Kidney capillary endothelial cell (primary cell): ENCODE results near the gene SPATA20.

Experiments used
- DNase-seq: peaks from one replicate; pipeline ENCODE4 v3.0.0-alpha.2; 2018; ENCODE audit warnings: low spot score

SPATA20 gene

DNA sequence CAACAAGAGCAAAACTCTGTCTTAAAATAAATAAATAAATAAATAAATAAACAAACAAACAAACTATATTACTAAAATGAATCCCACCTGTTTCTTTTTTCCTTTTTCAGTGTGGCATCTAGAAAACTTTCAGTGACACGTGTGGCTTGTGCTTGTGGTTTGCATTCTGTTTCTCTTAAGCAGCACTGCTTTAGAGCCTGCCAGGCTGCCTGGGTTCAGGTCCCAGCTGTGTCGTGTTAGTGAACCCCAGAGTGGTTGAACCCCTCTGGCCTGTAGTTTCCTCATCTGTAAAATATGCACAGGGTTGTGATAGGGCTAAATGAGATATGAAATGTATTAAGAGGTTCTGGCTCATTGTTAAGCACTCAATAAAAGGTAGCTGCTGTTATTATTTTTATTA is 26.5 kb upstream of the SPATA20 start:
- no peak for DNase-seq

DNA sequence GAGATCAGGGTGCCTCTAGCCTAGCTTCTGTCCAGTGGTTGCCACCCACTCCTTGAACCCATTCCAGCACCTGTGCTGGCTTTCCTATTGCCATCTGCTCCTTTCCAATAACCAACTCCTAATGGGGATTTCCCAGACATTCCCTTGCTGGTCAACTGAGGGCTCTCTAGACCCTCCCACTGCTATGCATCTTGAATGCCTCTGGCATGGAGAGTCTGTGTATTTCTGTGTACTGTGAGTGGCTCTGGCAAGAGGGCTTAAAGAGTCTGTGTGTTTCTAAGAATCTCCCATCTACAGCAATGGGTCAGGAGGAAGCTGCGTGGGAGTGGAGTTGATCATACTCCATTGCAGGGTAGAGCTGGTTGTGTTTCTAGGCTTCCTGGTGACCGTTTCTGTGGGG is 25.5 kb upstream of the SPATA20 start:
- DNase-seq: no peak

DNA sequence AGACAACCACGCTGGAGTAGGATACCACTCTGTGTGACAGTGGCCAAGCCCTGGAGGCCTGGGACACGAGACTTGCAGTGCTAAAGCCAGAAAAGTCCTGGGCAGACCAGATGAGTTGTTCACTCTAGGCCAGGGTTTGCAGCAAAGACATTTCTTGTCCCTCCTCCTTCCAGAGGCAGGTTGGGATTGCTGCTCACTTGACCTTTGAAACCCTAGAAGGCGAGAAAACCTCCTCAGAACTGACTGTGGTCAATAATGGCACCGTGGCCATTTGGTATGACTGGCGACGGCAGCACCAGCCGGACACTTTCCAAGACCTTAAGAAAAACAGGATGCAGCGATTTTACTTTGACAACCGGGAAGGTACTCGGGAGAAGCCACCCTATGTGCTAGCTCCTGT is 24.2 kb upstream of the SPATA20 start:
- DNase-seq: no peak

DNA sequence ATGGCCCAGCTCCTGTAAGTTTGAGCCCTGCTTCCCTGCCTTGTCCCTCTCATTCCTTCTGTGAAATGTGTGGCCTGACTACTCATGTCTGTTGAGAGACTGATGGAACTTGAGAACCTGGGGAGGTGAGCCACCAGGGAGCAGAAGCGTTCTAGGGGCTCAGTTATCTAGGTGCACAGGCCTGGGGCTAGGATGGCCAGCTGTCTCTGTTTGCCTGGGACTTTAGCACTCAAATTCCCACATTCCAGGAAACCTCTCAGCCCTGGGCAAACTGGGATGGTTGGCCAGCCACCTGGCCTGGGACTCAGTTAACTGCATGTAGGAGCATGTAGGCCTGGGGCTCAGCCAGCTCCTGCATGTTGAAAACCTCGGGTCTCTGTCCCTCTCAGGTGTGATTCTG is 23.8 kb upstream of the SPATA20 start:
- no peak for DNase-seq

DNA sequence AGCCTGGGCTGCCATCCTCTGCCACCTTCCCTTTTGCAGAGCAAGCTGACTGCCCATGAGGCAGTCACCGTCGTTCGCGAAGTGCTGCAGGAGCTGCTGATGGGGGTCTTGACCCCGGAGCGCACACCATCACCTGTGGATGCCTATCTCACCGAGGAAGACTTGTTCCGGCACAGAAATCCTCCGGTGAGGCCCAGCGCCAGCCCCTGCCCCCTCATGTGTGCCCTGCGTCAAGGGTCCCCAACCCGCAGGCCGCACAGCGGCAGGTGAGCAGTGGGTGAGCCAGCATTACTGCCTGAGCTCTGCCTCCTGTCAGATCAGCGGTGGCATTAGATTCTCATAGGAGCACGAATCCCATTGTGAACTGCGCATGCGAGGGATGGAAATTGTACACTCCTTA is 22.1 kb upstream of the SPATA20 start:
- DNase-seq: no peak

DNA sequence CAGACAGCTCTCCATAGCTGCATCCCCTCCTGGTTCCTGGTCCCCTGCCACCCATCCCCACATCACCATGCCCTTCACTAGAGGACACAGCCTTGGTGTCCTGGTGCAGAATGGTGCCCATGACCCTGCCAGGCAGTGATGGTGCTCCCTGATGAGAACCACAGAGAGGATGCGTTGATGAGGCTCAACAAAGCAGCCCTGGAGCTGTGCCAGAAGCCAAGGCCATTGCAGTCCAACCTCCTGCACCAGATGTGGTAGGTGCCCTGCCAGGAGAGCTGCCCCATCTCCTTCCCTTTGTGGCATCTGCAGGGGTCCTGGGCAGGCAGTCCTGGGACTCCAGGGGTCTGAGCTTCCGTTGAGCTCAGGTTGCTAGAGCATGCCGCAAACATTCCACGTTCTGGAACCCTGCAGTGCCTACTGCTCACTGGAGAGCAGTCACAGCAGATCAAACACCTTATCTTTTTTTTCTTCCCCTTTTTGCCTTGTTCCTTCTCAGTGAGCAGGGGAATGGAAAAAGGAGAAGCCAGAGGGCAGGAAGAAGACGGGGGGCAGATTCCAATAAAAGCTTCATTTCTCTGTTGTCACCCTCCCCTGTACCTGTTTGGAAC is 19.7 kb upstream of the SPATA20 start:
- DNase-seq: no peak

DNA sequence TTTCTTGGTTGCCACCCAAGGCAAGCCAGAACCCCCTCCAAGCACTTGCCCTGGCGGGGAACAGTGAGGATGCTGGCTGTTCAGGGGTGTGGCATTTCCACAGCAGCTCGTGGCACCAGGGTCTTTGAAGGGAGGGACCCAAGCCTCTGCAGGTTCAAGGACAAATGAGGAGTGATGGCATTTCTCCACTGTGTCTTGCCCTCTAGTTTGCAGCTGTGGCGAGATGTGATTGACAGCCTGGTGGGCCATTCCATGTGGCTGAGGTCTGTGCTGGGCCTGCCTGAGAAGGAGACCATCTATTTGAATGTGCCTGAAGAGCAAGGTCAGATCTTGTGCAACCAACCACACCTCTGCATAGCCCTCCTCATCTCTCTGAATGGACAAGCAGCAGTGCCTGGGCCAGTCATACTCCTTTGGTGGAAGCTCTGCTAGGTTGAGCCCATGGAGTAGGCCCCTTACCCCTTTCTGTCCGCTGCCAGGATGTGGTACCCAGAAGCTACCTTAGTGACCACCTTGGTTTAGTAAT is 19.0 kb upstream of the SPATA20 start:
- DNase-seq: no peak

DNA sequence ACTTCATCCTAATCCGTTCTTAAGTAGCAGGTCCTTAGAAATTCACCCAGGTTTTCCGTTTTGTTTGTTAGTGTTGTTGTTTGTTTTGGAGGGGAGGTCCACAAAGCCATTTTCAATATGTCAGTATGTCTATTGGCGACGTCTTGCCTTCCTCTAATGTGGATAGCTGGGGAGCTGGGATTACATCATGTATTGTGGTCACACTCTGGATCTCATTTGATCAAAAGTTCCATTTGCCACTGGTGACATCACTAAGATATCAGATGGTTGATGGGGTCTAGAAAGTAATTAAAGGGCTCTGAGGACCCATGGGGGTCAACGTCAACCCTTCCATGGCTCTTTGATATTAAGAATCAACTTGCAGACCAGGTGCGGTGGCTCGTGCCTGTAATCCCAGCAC is 17.1 kb upstream of the SPATA20 start:
- no peak for DNase-seq

DNA sequence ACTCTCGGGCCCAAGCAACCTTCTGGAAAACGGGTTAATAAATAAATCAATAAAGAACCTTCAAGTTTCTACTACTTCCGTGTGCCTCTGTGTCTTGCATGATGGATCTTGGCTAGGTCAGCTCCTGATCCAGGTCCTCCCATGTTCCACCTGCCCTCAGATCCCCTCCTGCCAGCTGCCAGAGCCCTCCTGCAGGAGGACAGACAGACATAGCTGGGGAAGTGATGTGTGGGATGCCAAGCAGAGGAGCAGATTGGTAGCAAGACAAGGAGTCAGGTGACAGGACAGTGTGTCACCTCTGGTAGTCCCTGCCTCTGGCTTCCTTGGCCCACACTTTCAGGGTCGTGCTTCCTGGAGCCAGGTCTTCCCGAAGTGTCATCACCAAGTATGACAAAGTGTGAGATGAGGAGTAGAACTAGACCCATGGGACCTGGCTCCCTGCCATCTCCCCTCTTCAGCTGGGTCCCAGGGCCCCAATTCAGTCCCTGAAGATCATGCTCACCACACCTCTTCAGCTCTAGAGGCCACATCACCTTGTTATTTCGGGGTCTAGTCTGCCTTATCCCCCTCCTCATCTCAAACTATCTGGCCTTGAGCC is 15.4 kb upstream of the SPATA20 start:
- DNase-seq: no peak

DNA sequence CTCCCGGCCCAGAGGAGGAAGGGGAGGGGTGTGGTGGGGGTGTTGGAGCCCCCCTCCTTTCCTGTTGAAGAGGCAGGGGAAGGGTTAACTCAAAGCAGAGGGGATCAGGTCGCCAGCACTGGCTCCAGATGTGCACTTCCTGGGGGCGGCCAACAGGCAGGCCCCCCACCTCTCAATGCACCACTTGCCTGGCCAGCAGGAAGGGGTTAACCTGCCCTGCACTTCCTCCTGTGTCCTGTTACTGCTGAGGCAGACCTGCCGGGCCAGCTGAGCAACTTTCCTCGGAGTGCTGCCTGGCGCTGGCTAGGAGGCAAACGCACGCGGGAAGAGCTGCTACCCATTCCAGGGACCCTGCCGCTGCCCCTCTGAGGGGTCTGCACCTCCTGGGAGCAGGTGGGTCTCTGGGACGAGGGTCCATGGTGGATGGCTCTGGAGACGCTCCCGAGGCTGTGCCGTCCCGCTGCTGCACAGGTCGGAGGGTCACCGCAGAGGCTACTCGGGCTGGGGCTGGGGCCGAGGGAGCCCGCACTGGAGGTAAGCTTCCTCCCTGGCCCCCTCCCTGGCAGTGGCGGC is 14.4 kb upstream of the SPATA20 start, which contains the start of gene EPN3:
EPN3 (plus strand) TSS at position 284 of the 573 bp plus-strand sequence. CDS start 3,822 bp downstream, outside the sequence.
- DNase-seq: no peak

DNA sequence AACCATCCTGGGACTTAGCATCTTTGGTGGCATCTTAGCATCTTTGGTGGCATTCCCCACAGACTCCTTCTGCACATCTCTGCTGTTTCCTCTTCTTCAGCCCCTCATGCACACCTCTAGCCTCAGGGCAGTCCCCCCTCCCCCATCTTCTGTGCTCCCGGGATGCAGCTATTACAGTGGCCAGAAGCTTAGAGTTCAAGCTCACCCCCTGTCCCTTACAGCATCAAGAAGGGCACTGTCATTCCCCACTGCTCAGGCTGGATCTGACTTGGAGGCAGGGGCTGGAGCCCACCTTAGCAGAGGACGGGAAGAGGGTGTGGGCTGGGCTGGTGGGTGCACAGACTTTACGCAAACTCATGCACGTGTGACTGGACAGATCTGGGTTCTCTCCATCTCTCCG is 13.8 kb upstream of the SPATA20 start:
- no peak for DNase-seq

DNA sequence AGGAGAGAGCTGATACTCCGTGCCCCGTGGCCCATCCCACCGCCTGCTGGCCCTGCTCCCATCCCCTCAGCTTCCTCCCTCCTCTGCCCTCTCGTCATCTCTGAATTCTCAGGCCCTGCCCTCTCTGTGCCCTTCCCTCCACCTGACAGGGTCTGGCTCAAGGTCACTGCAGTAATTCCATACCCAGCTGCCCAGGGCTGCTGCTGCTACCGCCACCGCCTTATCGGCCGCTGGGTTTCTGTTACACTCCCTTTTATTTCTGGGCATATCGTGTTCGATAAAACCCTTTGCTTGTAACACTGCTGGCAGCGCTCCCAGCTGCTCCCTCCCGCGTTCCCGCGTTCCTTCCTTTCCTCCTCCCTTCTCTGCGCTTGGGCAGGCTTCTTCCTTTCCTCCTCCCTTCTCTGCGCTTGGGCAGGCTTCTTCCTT is 13.2 kb upstream of the SPATA20 start:
- no peak for DNase-seq

DNA sequence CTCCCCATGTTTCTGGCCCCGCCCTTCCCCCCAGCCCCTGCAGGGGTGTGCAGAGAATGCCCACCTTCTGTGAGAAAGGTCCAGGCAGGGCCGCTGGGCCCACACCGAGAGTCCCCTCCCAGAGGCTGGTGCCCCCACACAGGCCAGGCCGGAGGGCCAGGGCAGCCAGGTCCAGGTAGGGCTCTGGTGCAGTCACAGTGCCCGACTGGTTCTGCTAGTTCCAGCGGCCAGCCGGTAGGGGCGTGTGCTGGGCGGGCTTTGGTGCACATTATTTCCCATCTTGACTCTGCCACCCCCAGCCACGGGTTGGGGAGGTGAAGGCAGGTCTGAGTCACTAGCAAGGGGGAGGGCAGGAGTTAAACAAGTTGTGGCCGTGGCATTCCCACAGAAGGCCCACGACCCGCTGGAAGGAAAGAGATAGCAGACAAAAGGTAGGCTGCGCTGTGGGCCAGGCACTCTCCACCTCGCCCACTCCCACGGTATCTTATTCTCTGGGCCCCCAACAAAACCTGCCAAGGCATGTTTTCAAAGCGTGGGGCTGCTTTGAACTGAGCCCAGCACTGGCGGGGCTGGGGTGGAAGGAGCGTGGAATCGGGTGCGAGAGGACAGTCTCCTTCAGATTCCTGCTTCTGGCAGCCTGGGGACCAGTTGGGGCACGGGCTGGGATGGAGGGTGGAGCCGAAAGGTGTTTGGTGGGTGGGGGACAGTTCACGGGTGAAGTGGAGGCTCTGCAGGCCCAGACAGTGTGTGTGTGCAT is 12.6 kb upstream of the SPATA20 start:
- no peak for DNase-seq

DNA sequence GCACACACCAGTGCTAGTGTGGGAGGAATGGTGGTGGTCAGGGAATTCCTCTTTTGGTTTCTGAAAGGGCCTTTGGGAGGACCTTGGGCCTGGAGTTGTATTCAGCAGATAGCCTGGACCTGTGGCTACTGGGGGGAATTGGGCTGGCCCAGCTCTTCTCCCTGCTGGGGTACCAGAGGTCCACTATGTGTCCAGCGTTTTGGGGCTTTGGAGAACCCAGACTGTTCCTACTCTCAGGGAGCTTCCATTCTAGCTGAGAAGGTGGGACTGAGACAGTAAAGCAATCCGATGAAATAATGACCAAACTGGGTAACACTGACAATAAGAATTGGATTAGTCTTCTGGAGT is 12.0 kb upstream of the SPATA20 start:
- DNase-seq: no peak

DNA sequence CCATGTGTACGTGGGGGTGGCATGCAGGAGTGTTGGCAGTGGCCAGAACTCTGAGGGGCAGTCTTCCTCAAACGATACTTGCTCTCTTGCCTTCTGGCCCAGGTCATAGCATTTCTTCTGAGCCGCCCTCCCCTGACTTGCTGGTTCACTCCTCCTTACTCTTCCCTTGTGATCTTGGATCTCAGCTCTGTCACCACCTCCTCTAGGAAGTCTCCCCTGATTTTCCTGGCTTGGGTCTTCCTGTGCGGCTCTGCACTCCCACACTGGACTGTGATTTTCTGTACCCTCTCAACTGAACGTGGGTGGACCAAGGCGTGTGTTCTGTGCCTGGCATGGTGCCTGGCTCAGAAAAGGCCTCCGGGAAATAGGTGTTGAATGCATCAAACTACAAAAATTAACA is 11.6 kb upstream of the SPATA20 start:
- no peak for DNase-seq

DNA sequence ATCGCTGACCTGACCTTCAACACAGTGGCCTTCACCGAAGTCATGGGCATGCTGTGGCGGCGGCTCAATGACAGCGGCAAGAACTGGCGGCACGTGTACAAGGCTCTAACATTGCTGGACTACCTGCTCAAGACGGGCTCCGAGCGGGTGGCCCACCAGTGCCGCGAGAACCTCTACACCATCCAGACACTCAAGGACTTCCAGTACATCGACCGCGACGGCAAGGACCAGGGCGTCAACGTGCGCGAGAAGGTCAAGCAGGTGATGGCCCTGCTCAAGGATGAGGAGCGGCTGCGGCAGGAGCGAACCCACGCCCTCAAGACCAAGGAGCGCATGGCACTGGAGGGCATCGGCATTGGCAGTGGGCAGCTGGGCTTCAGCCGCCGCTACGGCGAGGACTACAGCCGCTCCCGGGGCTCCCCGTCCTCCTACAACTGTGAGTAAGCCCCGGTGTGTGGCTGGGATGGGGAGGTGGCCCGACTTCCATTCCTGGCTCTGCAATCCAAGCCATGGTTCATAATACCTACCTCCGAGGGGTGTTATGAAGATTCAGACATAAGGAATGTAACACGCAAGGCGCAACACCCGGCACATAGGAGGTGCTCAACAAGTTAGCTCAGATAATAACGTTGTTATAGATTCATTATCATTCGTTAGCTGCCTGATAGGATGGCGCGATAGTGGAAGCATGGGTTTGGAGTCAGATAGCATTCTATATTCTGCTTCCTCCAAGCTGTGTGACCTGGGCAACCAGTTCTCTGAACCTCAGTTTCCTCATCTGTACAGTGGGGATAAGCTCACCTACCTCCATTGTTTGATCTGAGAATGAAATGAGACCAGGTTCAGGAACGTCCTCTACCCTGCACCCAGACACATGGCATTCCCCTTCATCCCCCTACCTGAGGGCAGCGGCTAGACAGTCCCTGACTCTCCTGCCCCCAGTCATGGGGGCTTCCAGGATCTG is 10.0 kb upstream of the SPATA20 start:
- no peak for DNase-seq

DNA sequence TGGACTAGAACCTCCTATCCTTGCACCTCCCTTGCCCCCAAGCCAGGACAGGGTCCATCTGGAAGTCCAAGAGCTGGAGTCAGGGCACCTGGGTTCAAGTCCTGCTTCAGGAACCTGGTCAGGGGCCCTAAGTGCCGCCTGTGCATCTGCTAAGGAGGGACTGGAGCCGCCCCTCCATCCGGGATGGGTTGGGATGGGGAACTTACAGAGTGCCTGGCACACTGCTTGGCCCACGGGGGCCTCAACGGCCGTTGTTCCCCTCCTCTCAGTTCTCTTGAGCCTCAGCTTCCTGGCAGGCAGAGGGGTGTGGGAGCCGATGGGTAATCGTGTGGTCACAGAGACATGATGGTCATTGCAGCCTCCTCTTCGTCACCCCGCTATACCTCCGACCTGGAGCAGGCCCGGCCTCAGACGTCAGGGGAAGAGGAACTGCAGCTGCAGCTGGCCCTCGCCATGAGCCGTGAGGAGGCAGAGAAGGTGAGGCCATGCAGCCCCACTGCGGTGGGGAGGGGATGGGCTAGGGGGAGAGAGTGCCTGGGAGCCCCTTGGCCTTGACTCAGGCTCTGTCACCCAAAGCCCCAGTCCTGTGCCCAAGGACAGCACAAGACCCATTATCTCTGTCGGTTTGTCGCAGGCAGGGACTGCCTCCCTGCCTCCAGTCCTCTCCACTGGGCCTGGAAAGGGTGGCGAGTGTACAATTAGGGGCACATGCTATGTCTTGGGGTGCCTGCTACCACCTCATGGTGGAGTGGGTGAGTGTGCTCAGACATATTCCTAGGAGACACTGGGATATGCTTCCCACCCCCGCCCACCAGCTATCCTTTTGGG is 9.0 kb upstream of the SPATA20 start:
- no peak for DNase-seq

DNA sequence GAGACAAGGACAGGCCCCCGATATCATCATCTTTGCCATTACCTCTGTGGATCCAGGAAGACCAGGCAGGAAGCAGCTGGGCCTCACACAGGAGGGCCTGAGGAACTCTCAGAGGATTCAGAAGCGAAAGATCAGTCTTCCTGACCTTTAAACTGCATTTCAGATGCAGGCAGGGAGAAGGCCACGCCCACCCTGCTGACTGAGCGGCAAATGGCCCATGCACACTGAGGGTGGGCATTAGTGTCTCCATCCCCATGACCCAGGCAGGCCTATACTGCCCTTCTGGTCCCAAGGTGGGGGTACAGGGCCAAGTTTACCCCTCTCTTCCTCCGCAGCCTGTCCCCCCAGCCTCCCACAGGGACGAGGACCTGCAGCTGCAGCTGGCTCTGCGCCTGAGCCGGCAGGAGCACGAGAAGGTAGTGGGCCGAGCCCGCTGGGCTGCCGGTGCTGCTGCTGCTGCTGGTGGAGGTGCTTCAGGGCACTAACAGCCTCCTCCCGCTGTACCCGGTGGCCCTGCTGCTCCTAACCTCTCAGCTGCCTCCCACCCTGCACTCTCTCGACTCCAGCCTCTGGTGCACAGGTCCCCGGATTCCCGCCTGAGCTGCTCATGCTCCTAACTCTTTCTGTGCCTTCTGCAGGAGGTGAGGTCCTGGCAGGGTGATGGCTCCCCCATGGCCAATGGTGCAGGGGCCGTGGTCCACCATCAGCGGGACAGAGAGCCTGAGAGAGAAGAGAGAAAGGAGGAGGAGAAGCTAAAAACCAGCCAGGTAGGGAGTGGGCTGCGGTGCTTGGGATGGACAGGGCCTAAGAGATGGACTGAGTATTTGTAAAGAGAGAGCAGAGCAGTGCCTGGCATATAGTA is 8.2 kb upstream of the SPATA20 start:
- DNase-seq: no peak

DNA sequence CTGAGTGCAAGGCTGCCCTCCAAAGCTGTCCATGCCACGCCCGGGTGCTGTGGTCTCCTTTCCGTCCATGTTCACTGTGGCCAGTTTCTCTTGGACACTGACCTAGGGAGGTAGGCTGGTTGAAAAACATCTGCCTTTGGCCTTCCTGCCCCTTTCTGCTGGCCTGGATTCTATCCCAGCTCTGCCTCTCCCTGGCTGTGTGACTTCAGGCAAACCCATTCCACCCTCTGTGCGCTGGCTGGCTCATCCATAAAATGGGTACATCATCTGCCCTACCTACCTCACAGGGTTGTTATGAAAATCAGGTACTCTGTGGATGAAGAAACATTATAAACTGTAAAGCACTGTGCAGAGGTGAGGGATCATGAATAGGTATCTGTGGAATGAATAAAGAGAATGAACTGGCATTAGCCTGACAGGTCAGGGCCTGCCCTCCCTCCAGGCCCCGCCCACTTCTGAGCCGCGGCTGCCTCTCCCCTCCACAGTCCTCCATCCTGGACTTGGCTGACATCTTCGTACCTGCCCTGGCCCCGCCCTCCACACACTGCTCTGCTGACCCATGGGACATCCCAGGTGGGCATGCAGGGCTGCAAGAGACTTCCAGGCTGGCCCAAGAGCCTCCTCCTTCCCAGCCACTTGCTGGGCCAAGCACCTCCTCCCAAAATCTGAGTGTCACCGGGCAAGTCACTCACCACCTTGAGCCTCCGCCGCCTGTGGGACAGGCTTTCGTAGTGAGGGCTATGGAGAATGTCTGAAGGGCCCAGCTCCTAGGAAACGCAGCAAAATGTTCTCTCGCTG is 7.0 kb upstream of the SPATA20 start:
- no peak for DNase-seq
